HepG2 (cell line): ENCODE data around the gene NEAT1. TPM values are rescaled to one million over a fixed set of nuclear protein-coding genes. Genes with fewer than 3 reads are reported as not detected.

Experiments used
- AGO1 ChIP-seq: fragments of 200-400 bp; formaldehyde crosslinking; IDR thresholded peaks from 2 replicates; pipeline ENCODE4 v1.6.1; 2017; ENCODE audit warnings: mild to moderate bottlenecking, low read depth, low read length, moderate library complexity; ENCODE audit not compliant: poor library complexity, severe bottlenecking
- CCDC6 ChIP-seq: sonication (generic); formaldehyde crosslinking; IDR thresholded peaks from 2 replicates; pipeline ENCODE4 v1.8.1; 2022; ENCODE audit warnings: mild to moderate bottlenecking, missing genetic modification reagents, moderate library complexity
- GTF2F1 ChIP-seq: fragments of 150-350 bp; IDR thresholded peaks from 2 replicates; pipeline ENCODE4 v1.6.1; 2014; ENCODE audit warnings: low read length
- ISL2 ChIP-seq: sonication (generic); formaldehyde crosslinking; IDR thresholded peaks from 2 replicates; pipeline ENCODE4 v1.5.0; 2020; ENCODE audit warnings: missing genetic modification reagents
- KMT2B ChIP-seq: IDR thresholded peaks from 2 replicates; pipeline ENCODE4 v1.6.1; 2016; ENCODE audit warnings: missing genetic modification reagents, missing compliant biosample characterization
- NFKB2 ChIP-seq: sonication (generic); formaldehyde crosslinking; IDR thresholded peaks from 2 replicates; pipeline ENCODE4 v1.4.0; 2020; ENCODE audit warnings: missing genetic modification reagents, borderline replicate concordance
- PAWR ChIP-seq: sonication (generic); formaldehyde crosslinking; IDR thresholded peaks from 2 replicates; pipeline ENCODE4 v1.4.0; 2020; ENCODE audit warnings: missing genetic modification reagents, mild to moderate bottlenecking, borderline replicate concordance
- SP4 ChIP-seq: sonication (generic); formaldehyde crosslinking; IDR thresholded peaks from 2 replicates; pipeline ENCODE4 v1.8.1; 2023; ENCODE audit warnings: mild to moderate bottlenecking, missing genetic modification reagents
- STAT5B ChIP-seq: sonication (generic); formaldehyde crosslinking; IDR thresholded peaks from 2 replicates; pipeline ENCODE4 v1.4.0; 2020; ENCODE audit warnings: missing genetic modification reagents
- U2AF1 ChIP-seq: fragments of 200-400 bp; formaldehyde crosslinking; optimal IDR thresholded peaks from 2 replicates; pipeline ENCODE3; 2017; ENCODE audit warnings: mild to moderate bottlenecking, low read depth, low read length
- ZEB1 ChIP-seq: IDR thresholded peaks from 2 replicates; pipeline ENCODE4 v1.6.1; 2012; ENCODE audit warnings: mild to moderate bottlenecking, low read depth, inconsistent platforms; ENCODE audit not compliant: insufficient replicate concordance
- ZFY ChIP-seq: sonication (generic); formaldehyde crosslinking; IDR thresholded peaks from 2 replicates; pipeline ENCODE4 v1.4.0; 2020; ENCODE audit warnings: missing genetic modification reagents
- ZFYVE20 ChIP-seq: sonication (generic); formaldehyde crosslinking; IDR thresholded peaks from 2 replicates; pipeline ENCODE4 v1.8.0; 2023; ENCODE audit warnings: low read depth, mild to moderate bottlenecking, moderate library complexity, missing genetic modification reagents, borderline replicate concordance
- ZMYM3 ChIP-seq: sonication (generic); formaldehyde crosslinking; IDR thresholded peaks from 2 replicates; pipeline ENCODE4 v1.5.1; 2020; ENCODE audit warnings: mild to moderate bottlenecking, missing genetic modification reagents
- ZNF407 ChIP-seq: sonication (generic); formaldehyde crosslinking; IDR thresholded peaks from one replicate; pipeline ENCODE4 v1.5.1; 2020; ENCODE audit warnings: mild to moderate bottlenecking, missing genetic modification reagents; ENCODE audit errors: not compliant biosample characterization
- ZNF451 ChIP-seq: sonication (generic); formaldehyde crosslinking; IDR thresholded peaks from 2 replicates; pipeline ENCODE4 v1.5.0; 2020; ENCODE audit warnings: mild to moderate bottlenecking, missing genetic modification reagents
- ZNF567 ChIP-seq: sonication (generic); formaldehyde crosslinking; IDR thresholded peaks from 2 replicates; pipeline ENCODE4 v1.8.1; 2023; ENCODE audit warnings: mild to moderate bottlenecking, missing genetic modification reagents, borderline replicate concordance
- ZNF569 ChIP-seq: sonication (generic); formaldehyde crosslinking; IDR thresholded peaks from 2 replicates; pipeline ENCODE4 v1.5.0; 2020; ENCODE audit warnings: mild to moderate bottlenecking, missing genetic modification reagents, moderate library complexity, borderline replicate concordance
- ZNF788 ChIP-seq: sonication (generic); formaldehyde crosslinking; IDR thresholded peaks from 2 replicates; pipeline ENCODE4 v1.5.0; 2020; ENCODE audit warnings: mild to moderate bottlenecking, missing genetic modification reagents, borderline replicate concordance
- polyA plus RNA-seq, 8 experiments: library from polyadenylated mRNA; depleted of rRNA in 3 of 8; stranded (reverse) in 7 of 8; unstranded in 1 of 8; fragments of >200 nt; fragmentation: Illumina TruSeq in 4 of 8; extraction: Trizol in 4 of 8; gene quantifications; 2 replicates each; pipeline versions ENCODE4 v1.2.1 to v1.2.3, GENCODE V29; 2011 to 2016; ENCODE audit warnings: low read depth in 4 of 8, missing spikeins in 1 of 8, mixed read lengths in 1 of 8; ENCODE audit not compliant: insufficient read depth in 1 of 8
- total RNA-seq, 5 experiments: library from RNA; depleted of rRNA; stranded (reverse); fragments of >200 nt; fragmentation: Illumina TruSeq; extraction: Trizol; gene quantifications; 2 replicates each; pipeline ENCODE4 v1.2.3, GENCODE V29; 2016; ENCODE audit warnings: low read depth in 1 of 5

The NEAT1 gene
- total and polyA plus RNA-seq, 2 of the 13 experiments (the other 11 are each of a cell fraction or from before 2014, with no cell fraction given) = 20.5 to 41.2 TPM

- TF ChIP-seq ZNF407 (CRISPR knock-in tag) (peak; percentile 53), STAT5B (no peak), ZFY (CRISPR knock-in tag) (peak; percentile 64; the same call in 1 of the 2 replicates), ZEB1 (peak; percentile 22), NFKB2 (CRISPR knock-in tag) (no peak; the same call in 1 of the 2 replicates), GTF2F1 (no peak), U2AF1 (no peak), ZMYM3 (CRISPR knock-in tag) (peak; percentile 58; the same call in 1 of the 2 replicates), ZFYVE20 (CRISPR knock-in tag) (no peak), SP4 (CRISPR knock-in tag) (no peak; the same call in 1 of the 2 replicates), ZNF569 (CRISPR knock-in tag) (no peak), ISL2 (CRISPR knock-in tag) (peak; percentile 28; the same call in 1 of the 2 replicates), CCDC6 (CRISPR knock-in tag) (no peak), KMT2B (CRISPR knock-in tag) (peak; percentile 29; the same call in 1 of the 2 replicates), ZNF451 (CRISPR knock-in tag) (peak; percentile 52; the same call in 1 of the 2 replicates), AGO1 (no peak), ZNF788 (CRISPR knock-in tag) (peak; percentile 72; the same call in 1 of the 2 replicates), ZNF567 (CRISPR knock-in tag) (no peak), PAWR (no peak)
Measured at GRCh38 chr11:65487467-65488272, 65.1 kb downstream of the NEAT1 start (continued).
